ENCODE results near the gene BASP1. TPM values are rescaled to one million over a fixed set of nuclear protein-coding genes. Genes with fewer than 3 reads are reported as not detected.

The BASP1 gene, protein sequence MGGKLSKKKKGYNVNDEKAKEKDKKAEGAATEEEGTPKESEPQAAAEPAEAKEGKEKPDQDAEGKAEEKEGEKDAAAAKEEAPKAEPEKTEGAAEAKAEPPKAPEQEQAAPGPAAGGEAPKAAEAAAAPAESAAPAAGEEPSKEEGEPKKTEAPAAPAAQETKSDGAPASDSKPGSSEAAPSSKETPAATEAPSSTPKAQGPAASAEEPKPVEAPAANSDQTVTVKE
- 69.1 TPM for total RNA-seq

DNA sequence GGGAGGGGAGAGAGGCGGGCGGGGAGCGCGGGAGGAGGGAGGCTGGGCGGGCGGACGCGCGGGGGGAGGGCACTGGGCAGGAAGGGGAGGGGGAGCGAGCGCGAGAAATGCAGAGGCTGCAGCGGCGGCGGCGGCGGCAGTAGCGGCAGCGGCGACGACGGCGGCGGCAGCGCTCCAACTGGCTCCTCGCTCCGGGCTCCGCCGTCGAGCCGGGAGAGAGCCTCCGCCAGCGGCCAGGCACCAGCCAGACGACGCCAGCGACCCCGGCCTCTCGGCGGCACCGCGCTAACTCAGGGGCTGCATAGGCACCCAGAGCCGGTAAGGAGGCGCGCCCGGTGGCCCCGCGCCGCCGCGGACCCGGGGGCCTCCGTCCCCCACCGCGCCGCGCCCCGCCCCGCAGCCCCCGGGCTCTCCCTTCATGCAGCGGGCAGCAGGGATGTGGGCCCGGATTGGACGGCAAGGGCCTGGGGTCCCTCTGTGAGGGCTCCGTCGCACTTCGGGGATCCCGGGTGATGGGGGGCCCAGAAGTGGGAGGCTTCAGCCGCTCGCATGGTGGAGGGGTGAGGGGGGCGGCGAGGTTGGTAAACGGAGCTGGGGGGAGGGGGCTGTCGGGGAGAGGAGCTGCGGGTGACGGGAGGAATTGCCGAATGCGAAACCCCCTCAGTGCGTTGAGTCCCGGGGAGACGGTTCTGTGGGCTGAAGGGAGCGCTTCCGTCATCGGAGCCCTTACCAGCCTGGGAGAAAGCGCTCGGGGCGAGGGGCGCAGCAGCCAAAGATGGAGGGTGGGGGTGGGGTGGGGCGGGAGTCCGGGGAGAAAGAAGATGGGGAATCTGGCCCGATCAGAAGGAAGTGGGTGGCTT, at the start of gene BASP1:
BASP1 (plus strand) TSS at position 139 of the 860 bp plus-strand sequence. CDS start 57,586 bp downstream, outside the sequence.
- intact Hi-C loops (cut with DNase I): loop anchor here (1.0 to 10.0 kb wide), 5 partner anchors 32 to 1087 kb away; no protein-coding TSS in a partner anchor

DNA sequence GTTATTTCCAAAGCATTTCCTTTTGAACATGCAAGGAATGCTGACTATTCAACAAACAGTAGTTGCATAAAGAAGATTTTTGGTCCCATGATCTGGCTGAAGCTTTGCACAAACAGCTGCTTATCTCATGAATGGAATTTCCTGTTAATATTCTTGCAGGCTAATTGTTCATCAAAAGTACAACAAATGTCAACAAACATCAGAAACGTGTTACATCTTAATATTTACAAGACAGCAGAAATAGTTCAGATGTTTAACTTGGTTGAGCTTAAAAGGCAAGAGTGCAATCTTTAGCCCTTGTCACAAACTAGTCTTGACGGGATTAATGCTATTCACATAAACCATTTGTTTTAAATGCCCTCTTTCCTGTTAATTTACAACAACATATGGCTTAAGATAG, 47.9 kb upstream of the BASP1 start:
- TF ChIP-seq, protein P1, sequence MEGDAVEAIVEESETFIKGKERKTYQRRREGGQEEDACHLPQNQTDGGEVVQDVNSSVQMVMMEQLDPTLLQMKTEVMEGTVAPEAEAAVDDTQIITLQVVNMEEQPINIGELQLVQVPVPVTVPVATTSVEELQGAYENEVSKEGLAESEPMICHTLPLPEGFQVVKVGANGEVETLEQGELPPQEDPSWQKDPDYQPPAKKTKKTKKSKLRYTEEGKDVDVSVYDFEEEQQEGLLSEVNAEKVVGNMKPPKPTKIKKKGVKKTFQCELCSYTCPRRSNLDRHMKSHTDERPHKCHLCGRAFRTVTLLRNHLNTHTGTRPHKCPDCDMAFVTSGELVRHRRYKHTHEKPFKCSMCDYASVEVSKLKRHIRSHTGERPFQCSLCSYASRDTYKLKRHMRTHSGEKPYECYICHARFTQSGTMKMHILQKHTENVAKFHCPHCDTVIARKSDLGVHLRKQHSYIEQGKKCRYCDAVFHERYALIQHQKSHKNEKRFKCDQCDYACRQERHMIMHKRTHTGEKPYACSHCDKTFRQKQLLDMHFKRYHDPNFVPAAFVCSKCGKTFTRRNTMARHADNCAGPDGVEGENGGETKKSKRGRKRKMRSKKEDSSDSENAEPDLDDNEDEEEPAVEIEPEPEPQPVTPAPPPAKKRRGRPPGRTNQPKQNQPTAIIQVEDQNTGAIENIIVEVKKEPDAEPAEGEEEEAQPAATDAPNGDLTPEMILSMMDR (IDR thresholded peaks at IDR 0.05): no peak
- DNase-seq (ENCODE audit: low spot score in 2 of 2): no peak
- no peaks in the 10 kb centered on the region for H3K9me3 ChIP-seq
- no peaks in the 10 kb centered on the region for H3K4me1 ChIP-seq
- H3K27me3 ChIP-seq: no peaks in the 10 kb centered on the region
- intact Hi-C loops (cut with DNase I): no loop called here
- H3K27ac ChIP-seq: no peak overlapping the region
- H3K4me3 ChIP-seq: no peak overlapping the region
- no peaks in the 10 kb centered on the region for H3K36me3 ChIP-seq

More for the DNA sequence above, at the start of gene BASP1:
- peak within 1 kb of the TSS; percentile 72 to 93 for H3K27ac ChIP-seq
- no peaks in the 10 kb centered on the region for H3K9me3 ChIP-seq
- peak in 1 of 2 donors; percentile 89 for DNase-seq (ENCODE audit: low spot score in 2 of 2)
- H3K27me3 ChIP-seq: no peaks in the 10 kb centered on the region
- TF ChIP-seq, protein P1 (IDR thresholded peaks at IDR 0.05): no peak
- peaks cover 0 to 2% of the 10 kb centered on the region in 2 donors for H3K4me1 ChIP-seq
- H3K36me3 ChIP-seq: no peaks in the 10 kb centered on the region
- peak within 1 kb of the TSS; percentile 73 to 82 for H3K4me3 ChIP-seq

DNA sequence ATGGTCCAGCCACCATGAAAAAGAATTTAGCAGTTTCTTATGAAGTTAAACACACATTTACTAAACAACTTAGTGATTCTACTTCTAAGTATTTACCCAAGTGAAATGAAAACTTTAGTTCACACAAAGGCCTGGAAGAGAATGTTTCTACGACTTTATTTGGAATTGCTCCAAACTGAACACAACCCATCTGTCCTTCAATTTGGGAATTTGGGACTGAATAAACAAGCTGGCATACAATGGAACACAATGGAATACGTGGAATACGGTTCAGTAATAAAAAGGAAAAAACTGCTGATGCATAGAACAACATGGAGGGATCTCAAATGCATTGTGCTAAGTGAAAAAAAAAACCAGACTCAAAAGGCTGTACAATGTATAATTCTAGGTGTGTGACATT, 44.6 kb upstream of the BASP1 start:
- Histone ChIP-seq H3K36me3 (no peaks in the 10 kb centered on the region), H3K4me3 (no peak overlapping the region), H3K27ac (no peak overlapping the region), H3K9me3 (no peaks in the 10 kb centered on the region), H3K4me1 (no peaks in the 10 kb centered on the region), H3K27me3 (no peaks in the 10 kb centered on the region)
- intact Hi-C loops (cut with DNase I): no loop called here
- DNase-seq (ENCODE audit: low spot score in 2 of 2): no peak
- TF ChIP-seq, protein P1 (IDR thresholded peaks at IDR 0.05): no peak

DNA sequence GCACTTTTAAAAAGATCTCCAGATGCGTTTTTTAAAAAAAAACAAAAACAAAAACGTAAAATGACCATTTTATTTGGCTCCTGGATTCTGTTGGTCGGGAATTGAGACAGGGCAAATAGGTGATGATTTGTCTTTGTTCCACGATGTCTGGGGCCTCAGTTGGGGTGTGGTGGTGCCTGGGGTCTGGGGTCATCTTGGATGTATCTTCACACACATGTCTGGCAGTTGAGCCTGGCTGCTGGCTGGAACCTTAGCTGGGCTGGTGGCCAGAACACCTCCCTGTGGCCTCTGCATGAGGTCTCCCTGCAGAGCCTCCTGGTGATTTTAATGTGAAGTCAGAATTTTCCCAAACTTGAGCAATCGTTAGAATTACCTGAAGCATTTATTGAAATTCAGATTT, 42.5 kb upstream of the BASP1 start:
- H3K27me3 ChIP-seq: no peaks in the 10 kb centered on the region
- no peak overlapping the region for H3K4me3 ChIP-seq
- no peaks in the 10 kb centered on the region for H3K36me3 ChIP-seq
- no peaks in the 10 kb centered on the region for H3K9me3 ChIP-seq
- intact Hi-C loops (cut with DNase I): no loop called here
- no peak for DNase-seq (ENCODE audit: low spot score in 2 of 2)
- no peak overlapping the region for H3K27ac ChIP-seq
- no peaks in the 10 kb centered on the region for H3K4me1 ChIP-seq
- TF ChIP-seq, protein P1 (IDR thresholded peaks at IDR 0.05): no peak

DNA sequence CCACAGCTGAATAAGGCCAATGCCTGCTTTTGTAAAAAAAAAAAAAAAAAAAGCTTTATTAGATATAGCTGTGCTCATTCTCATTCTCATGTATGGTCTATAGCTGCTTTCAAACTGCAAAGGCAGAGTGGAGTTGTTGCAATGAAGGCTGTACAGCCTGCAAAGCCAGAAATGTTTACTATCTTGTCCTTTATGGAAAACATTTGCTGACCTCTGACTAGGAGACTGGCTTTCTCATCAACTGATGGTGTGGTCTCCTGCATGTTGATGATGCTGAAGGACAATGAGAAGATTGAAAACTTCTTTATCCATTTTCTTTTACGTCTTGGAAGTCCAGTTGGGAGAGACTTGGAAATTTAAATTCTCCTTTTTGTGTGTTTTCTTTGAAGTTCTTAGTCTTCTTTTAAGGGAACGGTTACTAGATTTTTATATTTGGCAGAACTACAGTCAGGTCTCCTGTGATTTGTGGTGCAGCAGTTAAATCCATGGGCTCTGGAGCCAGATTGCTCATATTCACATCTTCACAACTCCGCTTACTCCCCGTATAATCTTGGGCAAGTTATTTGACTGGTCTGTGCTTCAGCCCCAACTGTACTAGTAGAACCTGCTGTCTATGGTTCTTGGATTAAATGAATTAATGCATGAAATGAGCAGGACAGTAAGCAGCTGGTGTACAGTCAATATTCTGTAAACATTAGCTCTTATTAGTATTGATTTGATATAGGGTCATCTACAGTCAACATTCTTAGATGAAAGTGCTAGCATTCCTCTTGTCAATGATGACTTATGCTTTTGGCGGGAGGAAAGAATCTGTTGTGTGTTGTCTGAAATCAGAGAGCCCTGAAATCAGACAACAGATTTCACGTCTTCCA, 39.7 kb upstream of the BASP1 start:
- no peaks in the 10 kb centered on the region for H3K9me3 ChIP-seq
- no peak for DNase-seq (ENCODE audit: low spot score in 2 of 2)
- TF ChIP-seq, protein P1 (IDR thresholded peaks at IDR 0.05): no peak
- no peaks in the 10 kb centered on the region for H3K4me1 ChIP-seq
- no peaks in the 10 kb centered on the region for H3K36me3 ChIP-seq
- no peak overlapping the region for H3K27ac ChIP-seq
- no peaks in the 10 kb centered on the region for H3K27me3 ChIP-seq
- intact Hi-C loops (cut with DNase I): no loop called here
- no peak overlapping the region for H3K4me3 ChIP-seq

Measured in ascending aorta (tissue), 2 donors.